ENCODE data around the gene CPA5. TPM values are rescaled to one million over a fixed set of nuclear protein-coding genes. Genes with fewer than 3 reads are reported as not detected.

The CPA5 gene
- total RNA-seq, 1 donor from 2014 or later, result not detected

GRCh38 chr7:130367088-130367755 is 22.6 kb downstream of the CPA5 start:
- no peaks in the 10 kb centered on the region for H3K27me3 ChIP-seq
- intact Hi-C loops (cut with DNase I), result no loop called here
- H3K36me3 ChIP-seq, result no peaks in the 10 kb centered on the region
- H3K4me3 ChIP-seq, result no peak overlapping the region
- no peak overlapping the region for H3K27ac ChIP-seq
- DNase-seq, result peak; percentile 33
- no peak for ATAC-seq
- TF ChIP-seq CTCF (IDR thresholded peaks at IDR 0.05), result no peak
- peaks cover 22% of the 10 kb centered on the region for H3K4me1 ChIP-seq
- H3K9me3 ChIP-seq, result no peaks in the 10 kb centered on the region

DNA sequence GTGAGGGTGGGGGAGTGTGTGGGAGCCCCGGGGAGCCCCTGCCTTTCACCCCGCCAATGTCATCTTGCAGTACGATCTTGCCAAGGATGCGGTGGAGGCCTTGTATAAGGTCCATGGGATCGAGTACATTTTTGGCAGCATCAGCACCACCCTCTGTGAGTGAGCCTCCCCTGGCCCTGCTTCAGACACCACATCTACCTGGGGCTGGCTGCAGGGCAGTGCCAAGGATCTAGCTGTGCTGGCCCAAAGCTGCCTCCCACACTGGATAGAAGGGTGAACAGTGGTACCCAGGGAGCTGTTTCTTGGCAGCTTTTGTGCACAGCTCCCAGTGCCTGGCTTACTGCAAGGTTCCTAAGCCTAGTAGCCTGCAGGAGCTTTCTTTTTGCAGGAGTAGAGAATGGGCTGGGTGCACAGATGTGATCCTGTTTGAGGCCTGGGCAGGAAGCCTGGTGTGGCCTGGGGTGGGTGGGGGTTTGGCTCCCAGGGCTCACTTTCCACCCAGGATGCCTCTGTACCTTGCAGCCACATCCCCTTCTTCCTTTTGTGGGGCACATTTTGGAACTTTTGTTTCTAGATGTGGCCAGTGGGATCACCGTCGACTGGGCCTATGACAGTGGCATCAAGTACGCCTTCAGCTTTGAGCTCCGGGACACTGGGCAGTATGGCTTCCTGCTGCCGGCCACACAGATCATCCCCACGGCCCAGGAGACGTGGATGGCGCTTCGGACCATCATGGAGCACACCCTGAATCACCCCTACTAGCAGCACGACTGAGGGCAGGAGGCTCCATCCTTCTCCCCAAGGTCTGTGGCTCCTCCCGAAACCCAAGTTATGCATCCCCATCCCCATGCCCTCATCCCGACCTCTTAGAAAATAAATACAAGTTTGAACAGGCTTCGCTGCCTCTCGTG is 23.5 kb downstream of the CPA5 start:
- TF ChIP-seq CTCF (IDR thresholded peaks at IDR 0.05), result no peak
- no peaks in the 10 kb centered on the region for H3K36me3 ChIP-seq
- intact Hi-C loops (cut with DNase I), result no loop called here
- no peaks in the 10 kb centered on the region for H3K27me3 ChIP-seq
- H3K4me3 ChIP-seq, result no peak overlapping the region
- H3K4me1 ChIP-seq, result peaks cover 31% of the 10 kb centered on the region
- peak overlapping the region; percentile 51 for H3K27ac ChIP-seq
- H3K9me3 ChIP-seq, result no peaks in the 10 kb centered on the region
- DNase-seq (no peak), ATAC-seq (no peak)

GRCh38 chr7:130369110-130369711 is 24.6 kb downstream of the CPA5 start:
- no peaks in the 10 kb centered on the region for H3K9me3 ChIP-seq
- peaks cover 37% of the 10 kb centered on the region for H3K4me1 ChIP-seq
- no peak overlapping the region for H3K4me3 ChIP-seq
- DNase-seq (no peak), ATAC-seq (peak; percentile 54)
- intact Hi-C loops (cut with DNase I), result no loop called here
- H3K27me3 ChIP-seq, result no peaks in the 10 kb centered on the region
- H3K27ac ChIP-seq, result peak overlapping the region; percentile 84
- H3K36me3 ChIP-seq, result no peaks in the 10 kb centered on the region
- no peak for TF ChIP-seq CTCF (IDR thresholded peaks at IDR 0.05)

DNA sequence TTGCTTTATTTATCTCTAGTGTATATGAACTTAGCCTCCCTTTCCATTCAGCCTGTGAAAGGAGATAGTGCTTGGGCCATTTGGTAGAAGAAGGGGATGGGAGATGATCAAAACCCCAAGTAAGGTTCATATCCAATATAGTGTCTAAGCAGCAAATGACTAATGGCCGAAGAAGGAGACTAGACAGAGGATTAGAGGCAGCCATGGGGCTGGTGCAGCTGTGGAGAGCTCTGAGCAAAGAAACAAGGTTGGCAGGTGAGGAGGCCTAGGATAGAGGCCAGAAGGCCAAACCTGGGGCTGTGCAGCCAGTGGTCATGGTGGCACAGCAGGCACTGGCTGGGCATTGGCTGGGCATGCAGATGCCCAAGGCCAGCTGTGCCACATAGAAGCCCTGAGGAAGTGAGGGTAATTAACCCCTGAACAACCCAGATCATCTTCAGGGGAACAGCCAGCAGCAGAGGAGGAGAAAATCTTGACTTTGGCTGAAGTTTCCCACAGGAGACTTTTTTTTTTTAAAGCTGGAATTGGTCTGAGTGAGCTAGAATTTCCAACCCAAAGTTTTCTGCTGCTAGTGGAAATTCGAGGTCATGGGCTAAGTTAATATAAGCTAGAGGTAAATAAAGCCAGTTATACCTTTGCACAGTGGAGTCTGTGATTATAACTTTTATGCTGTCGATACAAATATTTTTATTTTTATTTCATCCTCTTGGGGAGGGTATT is 25.4 kb downstream of the CPA5 start:
- no peaks in the 10 kb centered on the region for H3K27me3 ChIP-seq
- no peaks in the 10 kb centered on the region for H3K36me3 ChIP-seq
- no peak for ATAC-seq
- TF ChIP-seq CTCF (IDR thresholded peaks at IDR 0.05), result no peak
- no peaks in the 10 kb centered on the region for H3K9me3 ChIP-seq
- H3K4me1 ChIP-seq, result peaks cover 41% of the 10 kb centered on the region
- no peak overlapping the region for H3K4me3 ChIP-seq
- H3K27ac ChIP-seq, result peak overlapping the region; percentile 84
- intact Hi-C loops (cut with DNase I), result no loop called here
- no peak for DNase-seq

DNA sequence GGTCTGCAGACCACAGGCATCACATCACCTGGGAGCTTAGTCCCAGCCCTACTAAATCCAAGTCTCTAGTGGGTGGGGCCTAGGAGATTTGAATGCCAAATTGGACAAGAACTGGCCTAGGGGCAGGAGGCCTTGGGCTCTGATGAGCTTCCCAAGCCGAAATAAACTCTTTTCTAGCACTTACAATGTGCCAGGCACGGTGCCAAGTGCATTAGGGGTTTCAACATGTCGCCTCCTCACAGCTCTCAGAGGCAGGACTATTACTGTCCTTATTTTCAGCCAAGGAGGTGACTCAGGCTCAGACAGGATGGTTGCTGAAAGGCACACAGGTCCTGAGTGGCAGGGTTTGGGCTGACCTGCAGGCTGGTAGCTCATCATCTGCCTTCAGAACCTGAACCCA is 26.4 kb downstream of the CPA5 start:
- peaks cover 41% of the 10 kb centered on the region for H3K4me1 ChIP-seq
- intact Hi-C loops (cut with DNase I), result no loop called here
- H3K36me3 ChIP-seq, result no peaks in the 10 kb centered on the region
- H3K4me3 ChIP-seq, result no peak overlapping the region
- TF ChIP-seq CTCF (IDR thresholded peaks at IDR 0.05), result no peak
- H3K27ac ChIP-seq, result peak overlapping the region; percentile 84
- ATAC-seq (no peak), DNase-seq (no peak)
- H3K9me3 ChIP-seq, result no peaks in the 10 kb centered on the region
- H3K27me3 ChIP-seq, result no peaks in the 10 kb centered on the region
